ENCODE measurements around the gene SPP1.

SPP1 gene

GRCh38 chr4:87977521-87978278, 2.2 kb downstream of the SPP1 start:
- H3K36me3 ChIP-seq (ENCODE audit: control insufficient read depth, low read depth, low read length): peaks cover 3% of the 10 kb centered on the region
- H3K27ac ChIP-seq (ENCODE audit: low read length): no peak overlapping the region
- no peaks in the 10 kb centered on the region for H3K9me3 ChIP-seq (ENCODE audit: control insufficient read depth, low read depth, low read length)
- no peak overlapping the region for H3K9ac ChIP-seq (ENCODE audit: low read length)
- no peak overlapping the region for H3K4me3 ChIP-seq (ENCODE audit: low read length)
- H3K4me1 ChIP-seq (ENCODE audit: control insufficient read depth, low read depth, low read length): peaks cover 30% of the 10 kb centered on the region
- H3K27me3 ChIP-seq (ENCODE audit: control insufficient read depth, insufficient read depth, low read length): no peaks in the 10 kb centered on the region

- H3K4me1 ChIP-seq (ENCODE audit: control insufficient read depth, low read depth, low read length): peaks cover 21% of the 10 kb centered on the region
- H3K9me3 ChIP-seq (ENCODE audit: control insufficient read depth, low read depth, low read length): no peaks in the 10 kb centered on the region
- H3K9ac ChIP-seq (ENCODE audit: low read length): no peak overlapping the region
- H3K4me3 ChIP-seq (ENCODE audit: low read length): no peak overlapping the region
- peaks cover 3% of the 10 kb centered on the region for H3K36me3 ChIP-seq (ENCODE audit: control insufficient read depth, low read depth, low read length)
- H3K27me3 ChIP-seq (ENCODE audit: control insufficient read depth, insufficient read depth, low read length): no peaks in the 10 kb centered on the region
- no peak overlapping the region for H3K27ac ChIP-seq (ENCODE audit: low read length)
Measured at GRCh38 chr4:87978681-87979080, 3.2 kb downstream of the SPP1 start.

DNA sequence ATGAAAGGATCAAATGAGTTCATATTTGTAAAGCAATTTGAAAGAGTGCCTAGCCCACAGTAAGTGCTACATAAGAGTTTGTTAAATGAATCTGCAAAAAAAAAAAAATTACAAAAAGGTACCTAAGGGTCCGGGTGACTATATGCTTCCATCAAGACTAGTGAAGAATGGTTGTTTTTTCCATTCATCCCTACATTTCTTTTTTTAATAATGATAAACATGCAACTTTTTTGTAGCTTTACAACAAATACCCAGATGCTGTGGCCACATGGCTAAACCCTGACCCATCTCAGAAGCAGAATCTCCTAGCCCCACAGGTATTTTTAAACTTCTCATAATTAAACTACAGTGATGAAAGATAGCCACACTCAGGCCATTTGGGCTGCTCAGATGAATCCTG, 4.3 kb downstream of the SPP1 start:
- Histone ChIP-seq H3K27me3 (ENCODE audit: control insufficient read depth, insufficient read depth, low read length) (no peaks in the 10 kb centered on the region), H3K4me1 (ENCODE audit: control insufficient read depth, low read depth, low read length) (peaks cover 14% of the 10 kb centered on the region), H3K27ac (ENCODE audit: low read length) (no peak overlapping the region), H3K36me3 (ENCODE audit: control insufficient read depth, low read depth, low read length) (peaks cover 3% of the 10 kb centered on the region), H3K9me3 (ENCODE audit: control insufficient read depth, low read depth, low read length) (no peaks in the 10 kb centered on the region), H3K9ac (ENCODE audit: low read length) (no peak overlapping the region), H3K4me3 (ENCODE audit: low read length) (no peak overlapping the region)

DNA sequence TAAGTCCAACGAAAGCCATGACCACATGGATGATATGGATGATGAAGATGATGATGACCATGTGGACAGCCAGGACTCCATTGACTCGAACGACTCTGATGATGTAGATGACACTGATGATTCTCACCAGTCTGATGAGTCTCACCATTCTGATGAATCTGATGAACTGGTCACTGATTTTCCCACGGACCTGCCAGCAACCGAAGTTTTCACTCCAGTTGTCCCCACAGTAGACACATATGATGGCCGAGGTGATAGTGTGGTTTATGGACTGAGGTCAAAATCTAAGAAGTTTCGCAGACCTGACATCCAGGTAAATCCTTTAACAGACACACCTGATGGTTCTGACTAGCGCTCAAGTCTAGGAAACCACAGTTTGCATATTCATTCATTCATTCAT, 6.0 kb downstream of the SPP1 start:
- no peaks in the 10 kb centered on the region for H3K27me3 ChIP-seq (ENCODE audit: control insufficient read depth, insufficient read depth, low read length)
- H3K9me3 ChIP-seq (ENCODE audit: control insufficient read depth, low read depth, low read length): no peaks in the 10 kb centered on the region
- no peaks in the 10 kb centered on the region for H3K4me1 ChIP-seq (ENCODE audit: control insufficient read depth, low read depth, low read length)
- no peak overlapping the region for H3K9ac ChIP-seq (ENCODE audit: low read length)
- H3K36me3 ChIP-seq (ENCODE audit: control insufficient read depth, low read depth, low read length): peaks cover 3% of the 10 kb centered on the region
- H3K27ac ChIP-seq (ENCODE audit: low read length): no peak overlapping the region
- H3K4me3 ChIP-seq (ENCODE audit: low read length): no peak overlapping the region

GRCh38 chr4:87982036-87982435, 6.5 kb downstream of the SPP1 start:
- peaks cover 3% of the 10 kb centered on the region for H3K36me3 ChIP-seq (ENCODE audit: control insufficient read depth, low read depth, low read length)
- H3K27ac ChIP-seq (ENCODE audit: low read length): no peak overlapping the region
- H3K27me3 ChIP-seq (ENCODE audit: control insufficient read depth, insufficient read depth, low read length): no peaks in the 10 kb centered on the region
- H3K4me3 ChIP-seq (ENCODE audit: low read length): no peak overlapping the region
- H3K9me3 ChIP-seq (ENCODE audit: control insufficient read depth, low read depth, low read length): no peaks in the 10 kb centered on the region
- no peaks in the 10 kb centered on the region for H3K4me1 ChIP-seq (ENCODE audit: control insufficient read depth, low read depth, low read length)
- H3K9ac ChIP-seq (ENCODE audit: low read length): no peak overlapping the region

DNA sequence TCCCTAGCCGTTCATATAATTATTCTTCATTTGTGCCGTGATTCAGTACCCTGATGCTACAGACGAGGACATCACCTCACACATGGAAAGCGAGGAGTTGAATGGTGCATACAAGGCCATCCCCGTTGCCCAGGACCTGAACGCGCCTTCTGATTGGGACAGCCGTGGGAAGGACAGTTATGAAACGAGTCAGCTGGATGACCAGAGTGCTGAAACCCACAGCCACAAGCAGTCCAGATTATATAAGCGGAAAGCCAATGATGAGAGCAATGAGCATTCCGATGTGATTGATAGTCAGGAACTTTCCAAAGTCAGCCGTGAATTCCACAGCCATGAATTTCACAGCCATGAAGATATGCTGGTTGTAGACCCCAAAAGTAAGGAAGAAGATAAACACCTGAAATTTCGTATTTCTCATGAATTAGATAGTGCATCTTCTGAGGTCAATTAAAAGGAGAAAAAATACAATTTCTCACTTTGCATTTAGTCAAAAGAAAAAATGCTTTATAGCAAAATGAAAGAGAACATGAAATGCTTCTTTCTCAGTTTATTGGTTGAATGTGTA, 7.0 kb downstream of the SPP1 start:
- no peak overlapping the region for H3K9ac ChIP-seq (ENCODE audit: low read length)
- no peaks in the 10 kb centered on the region for H3K9me3 ChIP-seq (ENCODE audit: control insufficient read depth, low read depth, low read length)
- no peaks in the 10 kb centered on the region for H3K27me3 ChIP-seq (ENCODE audit: control insufficient read depth, insufficient read depth, low read length)
- H3K36me3 ChIP-seq (ENCODE audit: control insufficient read depth, low read depth, low read length): peaks cover 3% of the 10 kb centered on the region
- no peak overlapping the region for H3K4me3 ChIP-seq (ENCODE audit: low read length)
- H3K4me1 ChIP-seq (ENCODE audit: control insufficient read depth, low read depth, low read length): no peaks in the 10 kb centered on the region
- H3K27ac ChIP-seq (ENCODE audit: low read length): no peak overlapping the region

DNA sequence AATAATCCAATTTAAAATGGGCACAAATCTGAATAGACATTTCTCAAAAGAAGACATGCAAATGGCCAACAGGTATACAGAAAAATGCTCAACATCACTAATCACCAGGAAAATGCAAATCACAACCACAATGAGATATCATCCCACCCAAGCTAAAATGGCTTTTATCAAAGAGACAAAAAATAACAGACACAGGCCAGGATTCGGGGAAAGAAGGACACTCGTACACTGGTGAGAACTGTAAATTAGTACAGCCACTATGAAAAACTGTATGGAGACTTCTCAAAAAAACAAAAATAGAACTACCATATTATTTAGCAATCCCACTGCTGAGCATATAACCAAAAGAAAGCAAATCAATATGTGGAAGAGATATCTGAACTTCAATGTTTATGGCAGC, 8.5 kb downstream of the SPP1 start:
- no peaks in the 10 kb centered on the region for H3K4me1 ChIP-seq (ENCODE audit: control insufficient read depth, low read depth, low read length)
- no peaks in the 10 kb centered on the region for H3K9me3 ChIP-seq (ENCODE audit: control insufficient read depth, low read depth, low read length)
- peaks cover 3% of the 10 kb centered on the region for H3K36me3 ChIP-seq (ENCODE audit: control insufficient read depth, low read depth, low read length)
- no peak overlapping the region for H3K9ac ChIP-seq (ENCODE audit: low read length)
- no peak overlapping the region for H3K4me3 ChIP-seq (ENCODE audit: low read length)
- H3K27ac ChIP-seq (ENCODE audit: low read length): no peak overlapping the region
- no peaks in the 10 kb centered on the region for H3K27me3 ChIP-seq (ENCODE audit: control insufficient read depth, insufficient read depth, low read length)

DNA sequence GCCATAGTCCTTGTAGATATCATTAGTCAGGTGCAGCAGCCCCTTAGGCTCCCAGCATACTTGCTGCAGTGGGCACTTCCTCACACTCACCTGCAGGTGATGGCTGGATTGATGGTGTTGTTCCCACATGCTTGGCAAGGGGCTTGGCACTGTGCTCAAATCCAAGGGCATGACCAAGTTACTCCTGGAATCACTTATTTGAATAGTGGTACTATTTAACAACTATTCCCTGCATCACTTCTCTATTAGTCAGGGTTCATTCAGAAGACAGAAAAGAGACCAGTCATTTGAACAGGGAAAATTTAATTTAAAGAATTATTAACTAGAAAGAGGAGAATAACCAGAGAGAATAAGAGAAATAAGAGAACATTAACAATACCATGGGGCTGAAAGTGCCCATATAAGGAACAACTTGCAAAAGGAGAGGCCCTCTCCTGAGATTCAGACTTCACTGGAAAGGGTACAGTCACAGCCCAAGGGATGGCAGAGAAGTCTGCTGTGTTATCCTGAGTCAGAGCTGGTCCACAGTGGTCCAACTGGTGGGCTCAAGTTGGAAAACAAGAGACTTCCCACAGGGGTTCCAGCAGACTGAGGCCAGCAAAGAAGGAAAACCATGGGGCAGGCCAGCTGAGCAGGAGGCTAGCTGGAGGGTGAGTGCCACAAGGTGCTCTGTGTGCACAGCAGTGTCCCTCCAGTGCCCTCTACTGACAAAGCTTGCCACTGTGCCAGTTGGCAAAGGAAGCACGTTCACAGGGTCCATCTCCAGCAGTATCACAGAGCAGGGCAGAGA, 9.8 kb downstream of the SPP1 start:
- H3K9me3 ChIP-seq (ENCODE audit: control insufficient read depth, low read depth, low read length): no peaks in the 10 kb centered on the region
- no peaks in the 10 kb centered on the region for H3K4me1 ChIP-seq (ENCODE audit: control insufficient read depth, low read depth, low read length)
- no peak overlapping the region for H3K4me3 ChIP-seq (ENCODE audit: low read length)
- no peak overlapping the region for H3K9ac ChIP-seq (ENCODE audit: low read length)
- H3K36me3 ChIP-seq (ENCODE audit: control insufficient read depth, low read depth, low read length): peaks cover 3% of the 10 kb centered on the region
- no peak overlapping the region for H3K27ac ChIP-seq (ENCODE audit: low read length)
- H3K27me3 ChIP-seq (ENCODE audit: control insufficient read depth, insufficient read depth, low read length): no peaks in the 10 kb centered on the region

DNA sequence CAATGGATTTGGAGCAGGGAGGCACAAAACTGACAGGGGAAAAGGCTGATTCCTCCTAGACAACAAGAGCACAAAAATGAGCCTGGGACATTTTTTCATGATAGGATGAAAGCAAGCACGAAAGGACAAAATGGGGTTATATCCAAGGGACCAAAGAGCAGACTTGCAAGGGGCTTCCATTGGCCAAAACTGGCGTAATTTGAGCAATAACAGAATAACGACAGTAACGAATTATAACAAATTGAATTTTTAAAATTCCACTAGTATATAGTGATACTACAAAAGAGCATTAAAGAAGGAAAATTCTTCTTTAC, 10.3 kb downstream of the SPP1 start:
- Histone ChIP-seq H3K36me3 (ENCODE audit: control insufficient read depth, low read depth, low read length) (peaks cover 3% of the 10 kb centered on the region), H3K4me1 (ENCODE audit: control insufficient read depth, low read depth, low read length) (no peaks in the 10 kb centered on the region)

DNA sequence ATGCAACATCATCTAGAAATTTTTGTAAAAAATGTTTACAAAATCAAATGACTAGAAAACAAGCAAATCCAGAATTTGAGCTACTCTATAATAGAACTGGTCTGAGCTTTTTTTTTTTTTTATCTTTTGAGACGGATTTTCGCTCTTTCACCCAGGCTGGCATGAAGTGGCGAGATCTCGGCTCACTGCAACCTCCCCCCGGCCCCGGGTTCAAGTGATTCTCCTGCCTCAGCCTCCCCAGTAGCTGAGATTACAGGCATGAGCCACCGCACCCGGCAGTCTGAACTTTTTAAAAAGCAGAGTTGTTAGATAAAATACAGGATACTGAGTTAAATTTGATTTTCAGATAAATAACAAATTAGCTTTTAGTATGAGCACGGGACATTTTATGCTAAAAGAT, 11.0 kb downstream of the SPP1 start:
- no peak overlapping the region for H3K27ac ChIP-seq (ENCODE audit: low read length)
- no peak overlapping the region for H3K9ac ChIP-seq (ENCODE audit: low read length)
- no peak overlapping the region for H3K4me3 ChIP-seq (ENCODE audit: low read length)
- H3K9me3 ChIP-seq (ENCODE audit: control insufficient read depth, low read depth, low read length): no peaks in the 10 kb centered on the region
- H3K36me3 ChIP-seq (ENCODE audit: control insufficient read depth, low read depth, low read length): peaks cover 2% of the 10 kb centered on the region
- H3K4me1 ChIP-seq (ENCODE audit: control insufficient read depth, low read depth, low read length): no peaks in the 10 kb centered on the region
- no peaks in the 10 kb centered on the region for H3K27me3 ChIP-seq (ENCODE audit: control insufficient read depth, insufficient read depth, low read length)

More for the DNA sequence above, 10.3 kb downstream of the SPP1 start:
- H3K4me3 ChIP-seq (ENCODE audit: low read length): no peak overlapping the region
- no peak overlapping the region for H3K27ac ChIP-seq (ENCODE audit: low read length)
- no peaks in the 10 kb centered on the region for H3K9me3 ChIP-seq (ENCODE audit: control insufficient read depth, low read depth, low read length)
- no peak overlapping the region for H3K9ac ChIP-seq (ENCODE audit: low read length)
- no peaks in the 10 kb centered on the region for H3K27me3 ChIP-seq (ENCODE audit: control insufficient read depth, insufficient read depth, low read length)

DNA sequence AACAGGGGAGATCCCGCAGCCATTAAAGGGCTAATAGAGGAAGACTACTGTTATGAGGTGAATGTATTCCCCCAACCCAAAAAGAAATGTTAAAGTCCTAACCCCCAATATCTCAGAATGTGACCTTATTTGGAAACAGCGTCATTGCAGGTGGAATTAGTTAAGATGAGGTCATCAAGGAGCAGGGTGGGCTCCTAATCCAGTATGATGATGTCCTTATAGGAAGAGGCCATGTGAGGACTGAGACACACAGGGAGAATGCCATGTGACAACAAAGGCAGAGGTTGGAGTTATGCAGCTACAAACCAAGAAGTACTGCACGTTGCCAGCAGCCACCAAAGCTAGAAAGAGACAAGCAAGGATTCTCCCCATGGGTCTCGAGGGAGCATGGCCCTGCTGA, 14.3 kb downstream of the SPP1 start:
- Histone ChIP-seq H3K36me3 (ENCODE audit: control insufficient read depth, low read depth, low read length) (no peaks in the 10 kb centered on the region), H3K27me3 (ENCODE audit: control insufficient read depth, insufficient read depth, low read length) (no peaks in the 10 kb centered on the region), H3K9ac (ENCODE audit: low read length) (no peak overlapping the region), H3K4me3 (ENCODE audit: low read length) (no peak overlapping the region), H3K27ac (ENCODE audit: low read length) (no peak overlapping the region), H3K9me3 (ENCODE audit: control insufficient read depth, low read depth, low read length) (no peaks in the 10 kb centered on the region), H3K4me1 (ENCODE audit: control insufficient read depth, low read depth, low read length) (no peaks in the 10 kb centered on the region)

- Histone ChIP-seq H3K4me1 (ENCODE audit: control insufficient read depth, low read depth, low read length) (peaks cover 10% of the 10 kb centered on the region), H3K36me3 (ENCODE audit: control insufficient read depth, low read depth, low read length) (no peaks in the 10 kb centered on the region), H3K27me3 (ENCODE audit: control insufficient read depth, insufficient read depth, low read length) (no peaks in the 10 kb centered on the region), H3K27ac (ENCODE audit: low read length) (no peak overlapping the region), H3K9ac (ENCODE audit: low read length) (no peak overlapping the region), H3K4me3 (ENCODE audit: low read length) (no peak overlapping the region), H3K9me3 (ENCODE audit: control insufficient read depth, low read depth, low read length) (no peaks in the 10 kb centered on the region)
Measured at GRCh38 chr4:87995435-87995834, 19.9 kb downstream of the SPP1 start.

All from iPS-18a (cell line).